ENCODE results near the gene SMIM44. TPM values are rescaled to one million over a fixed set of nuclear protein-coding genes. Genes with fewer than 3 reads are reported as not detected.
"Not testable (repeated sequence)": the region's sequence is repeated elsewhere in the genome, so short reads cannot be mapped to it uniquely, and the experiment has no call there.

The SMIM44 gene
- total RNA-seq = not detected
- not detected for polyA plus RNA-seq

DNA sequence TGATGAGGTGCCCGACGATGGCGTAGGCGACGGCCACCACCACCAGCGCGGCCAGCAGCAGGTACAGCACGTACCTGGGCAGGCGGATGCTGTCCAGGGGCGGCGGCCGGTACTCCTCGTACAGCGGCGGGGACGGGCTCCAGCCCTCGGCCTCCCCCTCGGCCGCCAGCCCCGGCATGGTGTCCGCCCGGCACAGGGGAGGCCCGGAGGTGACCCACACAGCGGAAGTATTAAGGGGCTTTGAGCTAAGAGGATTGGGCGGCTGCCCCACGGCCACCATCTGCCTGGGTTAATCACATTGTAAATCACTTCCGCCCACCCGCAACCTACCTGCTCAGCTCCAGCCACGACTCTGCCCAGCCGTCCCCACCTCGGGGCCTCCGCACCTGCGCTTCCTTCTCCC lies at the start of gene SMIM44:
Gene SMIM44, minus strand, starts transcription at position 216 of the 403 bp plus-strand sequence. Its CDS starts 38 bp downstream, at position 178.
- intact Hi-C loops (cut with micrococcal nuclease) = no loop called here
- Histone ChIP-seq H3K27ac (ENCODE audit: low read depth, low read length) (no peak within 1 kb of the TSS), H3K4me1 (ENCODE audit: insufficient read depth, low read length) (peaks cover 14% of the 10 kb centered on the region), H3K4me3 (ENCODE audit: low read length in 2 of 2) (no peak within 1 kb of the TSS), H3K27me3 (ENCODE audit: insufficient read depth, low read length) (no peaks in the 10 kb centered on the region), H3K36me3 (ENCODE audit: insufficient read depth, low read length) (no peaks in the 10 kb centered on the region), H3K9me3 (ENCODE audit: control insufficient read depth in 1 of 2, low read length in 2 of 2) (no peaks in the 10 kb centered on the region)
- ChIA-PET CTCF (ENCODE audit: partially characterized antibody) (interaction anchor here (0.8 to 4.0 kb wide), 4 partner anchors 10 to 179 kb away, joined by 3 to 39 read pairs (median 6); partner anchors contain the start of gene DOHH), POLR2A (ENCODE audit: partially characterized antibody) (interaction anchor here (1.8 kb wide), 1 partner anchor 17 kb away, joined by 4 read pairs; the partner anchor contains the start of gene DOHH)
- peaks cover 2 to 12% (median 7%) of the 10 kb centered on the region in 4 donors for H3K4me1 Mint-ChIP-seq
- DNase-seq = no peak
- H3K36me3 Mint-ChIP-seq = peaks cover 2 to 4% of the 10 kb centered on the region in 2 donors
- no peaks in the 10 kb centered on the region for H3K9me3 Mint-ChIP-seq
- H3K27ac Mint-ChIP-seq = peak within 1 kb of the TSS in 1 of 7 donors; percentile 48
- H3K4me3 Mint-ChIP-seq = no peak within 1 kb of the TSS
- H3K27me3 Mint-ChIP-seq = peaks cover 0 to 2% of the 10 kb centered on the region in 2 donors

DNA sequence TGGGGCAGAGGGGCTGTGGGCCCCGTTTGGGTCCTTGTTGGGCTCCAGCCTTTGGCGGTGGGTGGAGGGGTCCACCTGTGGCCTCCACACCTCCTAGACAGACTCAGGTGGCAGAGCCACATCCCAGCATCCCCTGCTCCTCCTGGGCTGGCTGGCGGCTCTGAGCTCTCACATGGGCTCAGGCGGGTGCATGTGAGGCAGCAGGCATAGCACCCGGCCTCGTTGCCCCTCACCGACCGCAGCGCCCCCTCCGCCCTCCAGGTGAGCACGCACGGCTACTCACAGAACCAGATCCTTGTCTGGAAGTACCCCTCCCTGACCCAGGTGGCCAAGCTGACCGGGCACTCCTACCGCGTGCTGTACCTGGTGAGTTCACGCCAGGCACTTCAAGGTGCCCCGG lies 49.8 kb upstream of the SMIM44 start:
- H3K36me3 ChIP-seq (ENCODE audit: insufficient read depth, low read length) = peaks cover 44% of the 10 kb centered on the region
- H3K27ac Mint-ChIP-seq = peak overlapping the region in 1 of 7 donors; percentile 22
- CTCF ChIA-PET (ENCODE audit: partially characterized antibody) = no interaction called here

DNA sequence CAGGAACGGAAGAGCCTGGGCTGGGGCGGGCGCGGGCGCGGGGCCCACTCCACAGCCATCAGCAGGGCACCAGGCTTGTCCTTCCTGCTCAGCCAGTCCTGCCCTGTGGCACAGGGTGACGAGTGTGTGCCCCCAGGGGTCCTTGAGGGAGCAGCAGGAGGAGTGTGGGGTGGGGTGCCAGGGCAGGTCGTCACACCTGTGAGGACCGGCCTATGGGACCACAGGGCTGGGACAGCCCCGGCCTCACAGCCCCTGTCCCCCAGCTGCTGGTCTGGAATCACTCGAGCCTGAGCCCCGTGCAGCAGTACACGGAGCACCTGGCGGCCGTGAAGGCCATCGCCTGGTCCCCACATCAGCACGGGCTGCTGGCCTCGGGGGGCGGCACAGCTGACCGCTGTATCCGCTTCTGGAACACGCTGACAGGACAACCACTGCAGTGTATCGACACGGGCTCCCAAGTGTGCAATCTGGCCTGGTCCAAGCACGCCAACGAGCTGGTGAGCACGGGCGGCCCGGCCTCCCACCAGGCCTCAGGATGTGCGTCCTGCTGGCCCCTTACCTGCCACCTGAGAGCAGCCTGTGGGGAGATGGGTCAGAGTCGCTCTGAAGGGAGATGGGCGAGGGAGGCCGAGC lies 49.0 kb upstream of the SMIM44 start:
- Mint-ChIP-seq H3K27ac (no peak overlapping the region), H3K4me3 (no peak overlapping the region), H3K36me3 (peaks cover 10 to 25% of the 10 kb centered on the region in 2 donors), H3K4me1 (peaks cover 0 to 1% (median 0%) of the 10 kb centered on the region in 4 donors), H3K9me3 (no peaks in the 10 kb centered on the region), H3K27me3 (no peaks in the 10 kb centered on the region)
- Histone ChIP-seq H3K4me3 (ENCODE audit: low read length in 2 of 2) (no peak overlapping the region), H3K9me3 (ENCODE audit: control insufficient read depth in 1 of 2, low read length in 2 of 2) (no peaks in the 10 kb centered on the region), H3K27me3 (ENCODE audit: insufficient read depth, low read length) (no peaks in the 10 kb centered on the region), H3K4me1 (ENCODE audit: insufficient read depth, low read length) (no peaks in the 10 kb centered on the region), H3K27ac (ENCODE audit: low read depth, low read length) (no peak overlapping the region), H3K36me3 (ENCODE audit: insufficient read depth, low read length) (peaks cover 48% of the 10 kb centered on the region)
- DNase-seq = no peak
- ChIA-PET CTCF (ENCODE audit: partially characterized antibody) (no interaction called here), POLR2A (ENCODE audit: partially characterized antibody) (no interaction called here)
- intact Hi-C loops (cut with micrococcal nuclease) = no loop called here

More for the DNA sequence above, 49.8 kb upstream of the SMIM44 start:
- H3K36me3 Mint-ChIP-seq = peaks cover 10 to 26% of the 10 kb centered on the region in 2 donors
- DNase-seq = no peak
- no peaks in the 10 kb centered on the region for H3K4me1 ChIP-seq (ENCODE audit: insufficient read depth, low read length)
- H3K27me3 Mint-ChIP-seq = no peaks in the 10 kb centered on the region
- no peaks in the 10 kb centered on the region for H3K9me3 ChIP-seq (ENCODE audit: control insufficient read depth in 1 of 2, low read length in 2 of 2)
- intact Hi-C loops (cut with micrococcal nuclease) = no loop called here
- peaks cover 0 to 1% (median 0%) of the 10 kb centered on the region in 4 donors for H3K4me1 Mint-ChIP-seq
- no peak overlapping the region for H3K4me3 ChIP-seq (ENCODE audit: low read length in 2 of 2)
- H3K4me3 Mint-ChIP-seq = no peak overlapping the region
- no peaks in the 10 kb centered on the region for H3K9me3 Mint-ChIP-seq
- POLR2A ChIA-PET (ENCODE audit: partially characterized antibody) = no interaction called here
- H3K27me3 ChIP-seq (ENCODE audit: insufficient read depth, low read length) = no peaks in the 10 kb centered on the region
- H3K27ac ChIP-seq (ENCODE audit: low read depth, low read length) = no peak overlapping the region

DNA sequence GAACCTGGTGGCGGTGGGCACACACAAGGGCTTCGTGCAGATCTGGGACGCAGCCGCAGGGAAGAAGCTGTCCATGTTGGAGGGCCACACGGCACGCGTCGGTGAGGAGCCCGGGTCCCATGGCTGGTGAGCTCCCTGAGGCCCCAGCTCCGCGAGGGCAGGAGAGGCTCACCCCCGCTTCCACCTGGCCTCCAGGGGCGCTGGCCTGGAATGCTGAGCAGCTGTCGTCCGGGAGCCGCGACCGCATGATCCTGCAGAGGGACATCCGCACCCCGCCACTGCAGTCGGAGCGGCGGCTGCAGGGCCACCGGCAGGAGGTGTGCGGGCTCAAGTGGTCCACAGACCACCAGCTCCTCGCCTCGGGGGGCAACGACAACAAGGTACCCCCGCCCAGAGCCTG lies 48.5 kb upstream of the SMIM44 start:
- no peak overlapping the region for H3K4me3 Mint-ChIP-seq

DNA sequence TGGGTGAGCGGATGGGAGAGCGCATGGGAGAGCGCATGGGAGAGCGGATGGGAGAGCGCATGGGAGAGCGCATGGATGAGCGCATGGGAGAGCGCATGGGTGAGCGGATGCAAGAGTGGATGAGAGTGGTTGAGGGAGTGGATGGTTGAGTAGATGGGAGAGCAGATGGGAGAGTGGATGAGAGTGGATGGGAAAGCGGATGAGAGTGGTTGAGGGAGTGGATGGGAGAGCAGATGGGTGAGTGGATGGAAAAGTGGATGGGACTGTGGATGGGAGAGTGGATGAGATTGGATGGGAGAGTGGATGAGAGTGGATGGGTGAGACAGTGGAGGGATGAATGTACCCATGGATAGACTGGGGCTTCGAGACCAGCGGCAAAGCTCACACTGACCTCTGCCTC lies 47.1 kb upstream of the SMIM44 start:
- peaks cover 56% of the 10 kb centered on the region for H3K36me3 ChIP-seq (ENCODE audit: insufficient read depth, low read length)
- POLR2A ChIA-PET (ENCODE audit: partially characterized antibody) = no interaction called here
- no peak overlapping the region for H3K4me3 Mint-ChIP-seq

More for the DNA sequence above, 48.5 kb upstream of the SMIM44 start:
- no peaks in the 10 kb centered on the region for H3K4me1 ChIP-seq (ENCODE audit: insufficient read depth, low read length)
- CTCF ChIA-PET (ENCODE audit: partially characterized antibody) = no interaction called here
- POLR2A ChIA-PET (ENCODE audit: partially characterized antibody) = no interaction called here
- Mint-ChIP-seq H3K36me3 (peaks cover 10 to 29% of the 10 kb centered on the region in 2 donors), H3K9me3 (no peaks in the 10 kb centered on the region), H3K27me3 (no peaks in the 10 kb centered on the region), H3K4me1 (peaks cover 0 to 1% (median 0%) of the 10 kb centered on the region in 4 donors), H3K27ac (no peak overlapping the region)
- peaks cover 51% of the 10 kb centered on the region for H3K36me3 ChIP-seq (ENCODE audit: insufficient read depth, low read length)
- H3K4me3 ChIP-seq (ENCODE audit: low read length in 2 of 2) = no peak overlapping the region
- no peak overlapping the region for H3K27ac ChIP-seq (ENCODE audit: low read depth, low read length)
- intact Hi-C loops (cut with micrococcal nuclease) = no loop called here
- no peaks in the 10 kb centered on the region for H3K9me3 ChIP-seq (ENCODE audit: control insufficient read depth in 1 of 2, low read length in 2 of 2)
- no peaks in the 10 kb centered on the region for H3K27me3 ChIP-seq (ENCODE audit: insufficient read depth, low read length)
- no peak for DNase-seq

DNA sequence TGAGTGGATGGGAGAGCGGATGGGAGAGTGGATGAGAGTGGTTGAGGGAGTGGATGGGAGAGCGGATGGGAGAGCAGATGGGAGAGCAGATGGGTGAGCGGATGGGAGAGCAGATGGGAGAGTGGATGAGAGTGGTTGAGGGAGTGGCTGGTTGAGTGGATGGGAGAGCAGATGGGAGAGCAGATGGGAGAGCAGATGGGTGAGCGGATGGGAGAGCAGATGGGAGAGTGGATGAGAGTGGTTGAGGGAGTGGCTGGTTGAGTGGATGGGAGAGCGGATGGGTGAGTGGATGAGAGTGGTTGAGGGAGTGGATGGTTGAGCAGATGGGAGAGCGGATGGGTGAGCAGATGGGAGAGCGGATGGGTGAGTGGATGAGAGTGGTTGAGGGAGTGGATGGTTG lies 46.1 kb upstream of the SMIM44 start:
- H3K27me3 Mint-ChIP-seq = not testable (repeated sequence)

More for the DNA sequence above, 47.1 kb upstream of the SMIM44 start:
- Mint-ChIP-seq H3K27ac (no peak overlapping the region), H3K9me3 (no peaks in the 10 kb centered on the region), H3K36me3 (peaks cover 7 to 27% of the 10 kb centered on the region in 2 donors), H3K4me1 (peaks cover 0 to 1% (median 0%) of the 10 kb centered on the region in 4 donors), H3K27me3 (no peaks in the 10 kb centered on the region)
- intact Hi-C loops (cut with micrococcal nuclease) = no loop called here
- Histone ChIP-seq H3K9me3 (ENCODE audit: control insufficient read depth in 1 of 2, low read length in 2 of 2) (no peaks in the 10 kb centered on the region), H3K27me3 (ENCODE audit: insufficient read depth, low read length) (no peaks in the 10 kb centered on the region), H3K4me1 (ENCODE audit: insufficient read depth, low read length) (no peaks in the 10 kb centered on the region), H3K4me3 (ENCODE audit: low read length in 2 of 2) (no peak overlapping the region), H3K27ac (ENCODE audit: low read depth, low read length) (no peak overlapping the region)
- CTCF ChIA-PET (ENCODE audit: partially characterized antibody) = no interaction called here
- no peak for DNase-seq

DNA sequence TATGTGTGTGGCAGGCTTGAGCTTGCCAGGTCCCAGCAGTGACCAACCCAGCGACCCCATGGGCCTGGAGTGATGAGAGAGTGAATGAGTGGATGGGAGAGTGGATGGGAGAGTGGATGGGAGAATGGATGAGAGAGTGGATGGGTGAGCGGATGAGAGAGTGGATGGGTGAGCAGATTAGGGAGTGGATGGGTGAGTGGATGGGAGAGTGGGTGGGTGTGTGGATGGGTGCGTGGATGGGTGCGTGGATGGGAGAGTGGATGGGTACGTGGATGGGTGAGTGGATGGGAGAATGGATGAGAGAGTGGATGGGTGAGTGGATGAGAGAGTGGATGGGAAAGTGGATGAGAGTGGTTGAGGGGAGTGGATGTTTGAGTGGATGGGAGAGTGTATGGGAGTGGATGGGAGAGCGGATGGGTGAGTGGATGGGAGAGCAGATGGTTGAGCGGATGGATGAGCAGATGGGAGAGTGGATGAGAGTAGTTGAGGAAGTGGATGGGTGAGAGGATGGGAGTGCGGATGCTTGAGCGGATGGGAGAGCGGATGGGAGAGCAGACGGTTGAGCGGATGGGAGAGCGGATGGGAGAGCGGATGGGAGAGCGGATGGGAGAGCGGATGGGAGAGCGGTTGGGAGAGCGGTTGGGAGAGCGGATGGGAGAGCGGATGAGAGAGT lies 45.4 kb upstream of the SMIM44 start:
- no peak for DNase-seq
- POLR2A ChIA-PET (ENCODE audit: partially characterized antibody) = no interaction called here
- H3K4me3 Mint-ChIP-seq = no peak overlapping the region

More for the DNA sequence above, 46.1 kb upstream of the SMIM44 start:
- H3K27ac Mint-ChIP-seq; H3K4me1 Mint-ChIP-seq; POLR2A ChIA-PET (ENCODE audit: partially characterized antibody); H3K4me3 Mint-ChIP-seq; H3K27me3 ChIP-seq (ENCODE audit: insufficient read depth, low read length); H3K4me1 ChIP-seq (ENCODE audit: insufficient read depth, low read length); H3K27ac ChIP-seq (ENCODE audit: low read depth, low read length); H3K9me3 ChIP-seq (ENCODE audit: control insufficient read depth in 1 of 2, low read length in 2 of 2); DNase-seq; H3K9me3 Mint-ChIP-seq; H3K4me3 ChIP-seq (ENCODE audit: low read length in 2 of 2); CTCF ChIA-PET (ENCODE audit: partially characterized antibody); intact Hi-C loops (cut with micrococcal nuclease): not testable (repeated sequence)
- peaks cover 7 to 22% of the 10 kb centered on the region in 2 donors for H3K36me3 Mint-ChIP-seq
- H3K36me3 ChIP-seq (ENCODE audit: insufficient read depth, low read length) = peaks cover 51% of the 10 kb centered on the region

More for the DNA sequence above, 45.4 kb upstream of the SMIM44 start:
- H3K4me1 ChIP-seq (ENCODE audit: insufficient read depth, low read length) = no peaks in the 10 kb centered on the region
- H3K36me3 Mint-ChIP-seq = peaks cover 10 to 25% of the 10 kb centered on the region in 2 donors
- intact Hi-C loops (cut with micrococcal nuclease) = no loop called here
- no peak overlapping the region for H3K27ac Mint-ChIP-seq
- no peak overlapping the region for H3K27ac ChIP-seq (ENCODE audit: low read depth, low read length)
- no peaks in the 10 kb centered on the region for H3K9me3 Mint-ChIP-seq
- CTCF ChIA-PET (ENCODE audit: partially characterized antibody) = no interaction called here
- H3K27me3 Mint-ChIP-seq = no peaks in the 10 kb centered on the region
- H3K36me3 ChIP-seq (ENCODE audit: insufficient read depth, low read length) = peaks cover 54% of the 10 kb centered on the region
- H3K4me3 ChIP-seq (ENCODE audit: low read length in 2 of 2) = no peak overlapping the region
- H3K9me3 ChIP-seq (ENCODE audit: control insufficient read depth in 1 of 2, low read length in 2 of 2) = no peaks in the 10 kb centered on the region
- no peaks in the 10 kb centered on the region for H3K27me3 ChIP-seq (ENCODE audit: insufficient read depth, low read length)
- peaks cover 0 to 1% (median 0%) of the 10 kb centered on the region in 4 donors for H3K4me1 Mint-ChIP-seq

Measured in CD4-positive, alpha-beta memory T cell (primary cell).